ENCODE data around the gene PLXNA4. TPM values are rescaled to one million over a fixed set of nuclear protein-coding genes. Genes with fewer than 3 reads are reported as not detected.

Gene PLXNA4
- total RNA-seq, 1 experiment from 2014 or later, result not detected

- ChIA-PET CTCF (no interaction called here), POLR2A (no interaction called here), RAD21 (ENCODE audit: low non-redundant PET in 1 of 2, low total read pairs in 2 of 2, uncharacterized antibody in 2 of 2, unreplicated experiment in 2 of 2) (no interaction called here)
- H3K4me2 ChIP-seq (ENCODE audit: low read length), result no peak overlapping the region
- DNase-seq (ENCODE audit: low read depth, low spot score) (no peak), ATAC-seq (no peak)
- no peaks in the 10 kb centered on the region for H3K9me3 ChIP-seq (ENCODE audit: control insufficient read depth in 1 of 2, insufficient read depth in 1 of 2, low read depth in 1 of 2, low read length in 2 of 2)
- H3K36me3 ChIP-seq (ENCODE audit: control insufficient read depth in 1 of 2, insufficient read depth in 2 of 2, low read length in 2 of 2), result no peaks in the 10 kb centered on the region
- no peak overlapping the region for H3K27ac ChIP-seq (ENCODE audit: low read depth, low read length)
- no peaks in the 10 kb centered on the region for H3K79me2 ChIP-seq (ENCODE audit: insufficient read depth, low read length)
- BruUV-seq (replicated peaks), result no TSS peak
- peaks cover 0 to 2% of the 10 kb centered on the region in 2 experiments; a peak in 1 of 4 replicates for H3K4me1 ChIP-seq (ENCODE audit: control insufficient read depth in 1 of 2, insufficient read depth in 2 of 2, low read length in 2 of 2)
- no peak overlapping the region for H2AFZ ChIP-seq (ENCODE audit: low read depth, low read length, poor library complexity, severe bottlenecking)
- intact Hi-C loops (cut with micrococcal nuclease), result no loop called here
- H4K20me1 ChIP-seq (ENCODE audit: insufficient read depth), result no peaks in the 10 kb centered on the region
- peaks cover 63% of the 10 kb centered on the region for H3K27me3 ChIP-seq (ENCODE audit: insufficient read depth, low read length)
- no peak overlapping the region for H3K9ac ChIP-seq (ENCODE audit: low read length)
- H3K9me2 ChIP-seq (ENCODE audit: insufficient read depth), result no peaks in the 10 kb centered on the region
- H3K4me3 ChIP-seq (replicated peaks in 1 of 2; ENCODE audit: low read depth in 1 of 2, low read length in 2 of 2), result no peak overlapping the region
- TF ChIP-seq SRF (IDR thresholded peaks at IDR 0.05; ENCODE audit: low read depth), result no peak
- no peak for TF ChIP-seq MAX (IDR thresholded peaks at IDR 0.05)
- TF ChIP-seq EGR1 (IDR thresholded peaks at IDR 0.05; ENCODE audit: low read depth), result no peak
- TF ChIP-seq EZH2 (IDR thresholded peaks at IDR 0.05), result no peak
- TF ChIP-seq CTCF (IDR thresholded peaks at IDR 0.05 in 2 of 3, conservative IDR thresholded peaks at IDR 0.05 in 1 of 3; ENCODE audit: borderline replicate concordance in 1 of 3, insufficient read depth in 1 of 3, low read depth in 2 of 3, low read length in 2 of 3), result no peak
- TF ChIP-seq SIN3A (IDR thresholded peaks at IDR 0.05; ENCODE audit: low read depth), result no peak
- TF ChIP-seq REST (IDR thresholded peaks at IDR 0.05; ENCODE audit: low read depth), result no peak
- TF ChIP-seq TCF7L2 (IDR thresholded peaks at IDR 0.05; ENCODE audit: borderline replicate concordance, extremely low read depth, insufficient read depth, insufficient read length), result no peak
- no peak for TF ChIP-seq ATF3 (IDR thresholded peaks at IDR 0.05)
- no peak for TF ChIP-seq RAD21 (IDR thresholded peaks at IDR 0.05; ENCODE audit: low read depth)
- TF ChIP-seq ELF1 (IDR thresholded peaks at IDR 0.05; ENCODE audit: borderline replicate concordance, low read depth), result no peak
- no peak for TF ChIP-seq ZNF274 (IDR thresholded peaks at IDR 0.05; ENCODE audit: low read depth, low read length)
- TF ChIP-seq SP1 (IDR thresholded peaks at IDR 0.05; ENCODE audit: low read depth), result no peak
- TF ChIP-seq JUND (IDR thresholded peaks at IDR 0.05), result no peak
- TF ChIP-seq EZH2phosphoT487 (IDR thresholded peaks at IDR 0.05; ENCODE audit: borderline replicate concordance), result no peak
- no peak for TF ChIP-seq FOSL1 (IDR thresholded peaks at IDR 0.05; ENCODE audit: low read depth)
- no peak for TF ChIP-seq POLR2AphosphoS5 (IDR thresholded peaks at IDR 0.05; ENCODE audit: low read depth, low read length)
These were observed 140.1 kb downstream of the PLXNA4 start for GRCh38 chr7:132436121-132436520.
